ENCODE measurements around the gene SDF4. TPM values are rescaled to one million over a fixed set of nuclear protein-coding genes. Genes with fewer than 3 reads are reported as not detected.

The SDF4 gene
- total RNA-seq, 2 donors from 2014 or later, result 120 to 128 TPM

DNA sequence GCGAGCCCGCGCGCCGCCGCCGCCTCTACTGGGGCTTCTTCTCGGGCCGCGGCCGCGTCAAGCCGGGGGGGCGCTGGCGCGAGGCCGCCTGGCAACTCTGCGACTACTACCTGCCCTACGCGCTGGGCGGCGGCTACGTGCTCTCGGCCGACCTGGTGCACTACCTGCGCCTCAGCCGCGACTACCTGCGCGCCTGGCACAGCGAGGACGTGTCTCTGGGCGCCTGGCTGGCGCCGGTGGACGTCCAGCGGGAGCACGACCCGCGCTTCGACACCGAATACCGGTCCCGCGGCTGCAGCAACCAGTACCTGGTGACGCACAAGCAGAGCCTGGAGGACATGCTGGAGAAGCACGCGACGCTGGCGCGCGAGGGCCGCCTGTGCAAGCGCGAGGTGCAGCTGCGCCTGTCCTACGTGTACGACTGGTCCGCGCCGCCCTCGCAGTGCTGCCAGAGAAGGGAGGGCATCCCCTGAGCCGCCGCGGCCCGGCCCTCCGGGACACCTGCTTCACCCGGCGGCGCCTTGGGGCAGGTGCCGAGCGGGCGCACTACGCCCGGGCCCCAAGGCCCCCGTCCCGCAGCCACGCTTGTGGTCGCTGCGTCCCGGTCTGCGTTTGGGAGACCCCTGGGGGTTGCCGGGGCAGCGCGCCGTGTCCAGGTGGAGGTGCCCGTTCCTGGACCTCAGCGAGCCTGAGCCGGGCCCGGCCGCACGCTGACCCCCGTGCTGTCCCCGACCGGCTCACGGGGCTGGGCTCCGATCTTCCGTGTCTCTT, 1.2 kb upstream of the SDF4 start:
- TF ChIP-seq, protein P1, sequence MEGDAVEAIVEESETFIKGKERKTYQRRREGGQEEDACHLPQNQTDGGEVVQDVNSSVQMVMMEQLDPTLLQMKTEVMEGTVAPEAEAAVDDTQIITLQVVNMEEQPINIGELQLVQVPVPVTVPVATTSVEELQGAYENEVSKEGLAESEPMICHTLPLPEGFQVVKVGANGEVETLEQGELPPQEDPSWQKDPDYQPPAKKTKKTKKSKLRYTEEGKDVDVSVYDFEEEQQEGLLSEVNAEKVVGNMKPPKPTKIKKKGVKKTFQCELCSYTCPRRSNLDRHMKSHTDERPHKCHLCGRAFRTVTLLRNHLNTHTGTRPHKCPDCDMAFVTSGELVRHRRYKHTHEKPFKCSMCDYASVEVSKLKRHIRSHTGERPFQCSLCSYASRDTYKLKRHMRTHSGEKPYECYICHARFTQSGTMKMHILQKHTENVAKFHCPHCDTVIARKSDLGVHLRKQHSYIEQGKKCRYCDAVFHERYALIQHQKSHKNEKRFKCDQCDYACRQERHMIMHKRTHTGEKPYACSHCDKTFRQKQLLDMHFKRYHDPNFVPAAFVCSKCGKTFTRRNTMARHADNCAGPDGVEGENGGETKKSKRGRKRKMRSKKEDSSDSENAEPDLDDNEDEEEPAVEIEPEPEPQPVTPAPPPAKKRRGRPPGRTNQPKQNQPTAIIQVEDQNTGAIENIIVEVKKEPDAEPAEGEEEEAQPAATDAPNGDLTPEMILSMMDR (IDR thresholded peaks at IDR 0.05), result no peak
- Histone ChIP-seq H3K27ac (no peak overlapping the region), H3K4me3 (peak overlapping the region; percentile 13 to 48)

GRCh38 chr1:1232208-1232795, 501 bp upstream of the SDF4 start, which contains the start of gene B3GALT6:
B3GALT6 (plus strand) TSS chr1:1232237; CDS start chr1:1232279, 42 bp downstream.
- H3K4me1 ChIP-seq, result peaks cover 0 to 43% of the 10 kb centered on the region in 2 donors
- TF ChIP-seq, protein P1 (IDR thresholded peaks at IDR 0.05), result no peak

More for the DNA sequence above, 1.2 kb upstream of the SDF4 start:
- Histone ChIP-seq H3K4me1 (peaks cover 0 to 45% of the 10 kb centered on the region in 2 donors), H3K27me3 (no peaks in the 10 kb centered on the region), H3K36me3 (peaks cover 8% of the 10 kb centered on the region), H3K9me3 (no peaks in the 10 kb centered on the region)
- DNase-seq (ENCODE audit: low spot score), result no peak

DNA sequence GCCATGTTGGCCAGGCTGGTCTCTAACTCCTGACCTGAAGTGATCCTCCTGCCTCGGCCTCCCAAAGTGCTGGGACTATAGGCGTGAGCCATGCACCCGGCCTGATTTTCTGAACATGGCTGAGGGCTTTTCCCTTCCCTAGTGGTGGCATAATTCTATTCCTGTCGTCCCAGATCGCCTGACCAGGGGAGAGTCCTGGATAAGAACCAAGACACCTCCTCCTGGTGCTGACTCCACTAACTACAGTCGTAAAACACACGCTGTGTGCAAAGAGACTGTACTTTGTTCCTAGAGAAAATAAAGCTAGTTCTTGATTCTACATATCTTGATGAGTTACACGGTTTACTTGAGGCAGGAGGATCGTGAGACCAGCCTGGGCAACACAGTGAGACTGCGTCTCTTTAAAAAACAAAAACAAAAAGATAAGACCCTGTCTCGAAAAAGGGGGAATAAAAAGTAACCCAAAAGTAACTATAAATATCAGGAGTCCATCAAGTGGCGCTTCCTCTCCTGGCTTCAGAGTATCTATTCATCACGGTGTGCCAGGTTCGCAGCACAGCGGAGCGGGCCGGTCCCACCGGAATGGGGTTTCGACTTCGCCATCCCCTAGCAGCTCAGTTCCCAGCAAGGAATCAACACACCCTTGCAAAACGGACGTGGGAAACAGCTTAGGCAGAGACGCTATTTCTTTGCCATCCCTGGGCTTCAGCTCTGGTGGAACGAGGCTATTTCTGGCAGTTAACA, 973 bp downstream of the SDF4 start:
- Histone ChIP-seq H3K4me1 (peaks cover 0 to 44% of the 10 kb centered on the region in 2 donors), H3K36me3 (peaks cover 22% of the 10 kb centered on the region)

More at GRCh38 chr1:1232208-1232795, 501 bp upstream of the SDF4 start, which contains the start of gene B3GALT6:
- peak within 1 kb of the TSS; percentile 96 to 98 for H3K27ac ChIP-seq
- no peaks in the 10 kb centered on the region for H3K9me3 ChIP-seq
- DNase-seq (ENCODE audit: low spot score), result no peak
- peak within 1 kb of the TSS; percentile 88 to 96 for H3K4me3 ChIP-seq
- peaks cover 15% of the 10 kb centered on the region for H3K36me3 ChIP-seq
- no peaks in the 10 kb centered on the region for H3K27me3 ChIP-seq

DNA sequence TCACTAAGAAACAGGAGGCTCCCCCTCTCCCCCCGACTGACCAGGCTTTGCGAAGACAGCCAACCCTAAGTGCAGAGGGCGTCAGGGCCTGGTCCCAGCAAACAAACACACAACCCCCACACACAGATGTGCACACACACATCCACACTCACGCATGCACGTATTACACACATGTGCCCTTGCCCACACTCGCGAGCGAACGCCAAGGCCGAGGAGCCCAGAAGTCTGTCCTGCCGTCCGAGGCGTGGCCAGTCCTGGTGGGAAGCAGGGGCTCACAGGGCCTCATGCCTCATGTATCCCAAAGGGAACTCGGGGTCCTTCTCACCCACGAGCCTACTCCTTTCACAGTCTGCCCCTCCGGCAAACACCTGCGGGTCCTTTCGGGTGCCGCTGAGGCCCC, 2.0 kb downstream of the SDF4 start:
- TF ChIP-seq, protein P1 (IDR thresholded peaks at IDR 0.05), result no peak
- no peaks in the 10 kb centered on the region for H3K27me3 ChIP-seq
- no peaks in the 10 kb centered on the region for H3K9me3 ChIP-seq
- DNase-seq (ENCODE audit: low spot score), result no peak
- peak overlapping the region in 1 of 2 donors; percentile 31 for H3K27ac ChIP-seq
- peaks cover 22% of the 10 kb centered on the region for H3K36me3 ChIP-seq
- H3K4me3 ChIP-seq, result no peak overlapping the region
- H3K4me1 ChIP-seq, result peaks cover 0 to 54% of the 10 kb centered on the region in 2 donors

More for the DNA sequence above, 973 bp downstream of the SDF4 start:
- peak overlapping the region; percentile 96 to 98 for H3K27ac ChIP-seq
- no peak for DNase-seq (ENCODE audit: low spot score)
- H3K27me3 ChIP-seq, result no peaks in the 10 kb centered on the region
- TF ChIP-seq, protein P1 (IDR thresholded peaks at IDR 0.05), result no peak
- H3K4me3 ChIP-seq, result peak overlapping the region; percentile 88 to 96
- no peaks in the 10 kb centered on the region for H3K9me3 ChIP-seq

DNA sequence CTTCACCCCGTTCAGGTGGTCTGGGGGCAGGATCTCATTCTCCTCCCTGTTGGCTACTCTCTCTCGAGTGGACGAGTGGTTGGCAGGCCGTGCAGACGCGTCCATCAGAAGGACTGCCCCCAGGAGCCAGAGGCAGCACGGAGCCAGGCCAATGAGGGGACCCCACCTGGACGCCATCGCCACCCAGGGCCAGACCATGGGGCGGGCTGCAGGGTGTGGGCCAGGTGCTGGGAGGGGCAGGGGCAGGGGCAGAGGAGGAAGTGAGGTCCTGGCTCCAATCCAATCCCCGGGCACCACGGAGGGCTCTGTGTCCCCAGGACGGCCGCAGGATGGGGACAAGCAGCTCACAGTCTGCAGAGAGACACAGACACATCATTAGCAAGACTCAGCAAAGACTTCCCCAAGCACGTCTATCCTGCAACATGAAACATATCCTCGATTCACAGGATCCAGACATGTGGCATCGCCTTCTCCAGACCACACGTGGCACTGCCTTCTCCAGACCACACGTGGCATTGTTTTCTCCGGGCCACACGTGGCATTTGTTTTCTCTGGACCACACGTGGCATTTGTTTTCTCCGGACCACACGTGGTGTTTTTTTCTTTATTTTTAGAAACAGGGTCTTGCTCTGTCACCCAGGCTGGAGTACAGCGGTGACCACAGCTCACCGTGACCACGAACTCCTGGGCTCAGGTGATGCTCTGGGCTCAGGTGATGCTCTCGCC, 3.0 kb downstream of the SDF4 start:
- DNase-seq (ENCODE audit: low spot score), result no peak
- TF ChIP-seq, protein P1 (IDR thresholded peaks at IDR 0.05), result no peak
- Histone ChIP-seq H3K27me3 (no peaks in the 10 kb centered on the region), H3K9me3 (no peaks in the 10 kb centered on the region), H3K36me3 (peaks cover 29% of the 10 kb centered on the region), H3K4me1 (peaks cover 0 to 54% of the 10 kb centered on the region in 2 donors), H3K27ac (no peak overlapping the region), H3K4me3 (no peak overlapping the region)
